OCI-LY3 (cell line): ENCODE measurements around the gene ASB13.

Experiments used
- H2AFZ ChIP-seq: fragments of 200-600, 300-600 bp; shearing (Covaris generic); 2 replicates; pipeline ENCODE4 v1.6.0; 2014; ENCODE audit warnings: antibody characterized with exemption, low read depth, low read length
- H3K27ac ChIP-seq: fragments of 200-600, 300-600 bp; sonication (generic); 2 replicates; pipeline ENCODE4 v1.5.1; 2014; ENCODE audit warnings: mild to moderate bottlenecking, low read length, moderate library complexity, mixed read lengths
- H3K27me3 ChIP-seq: fragments of 200-600, 300-600 bp; sonication (generic); 2 replicates; pipeline ENCODE4 v1.6.1; 2014; ENCODE audit warnings: low read depth, low read length, mixed read lengths
- H3K36me3 ChIP-seq: fragments of 200-600, 300-600 bp; sonication (generic); replicated peaks from 2 replicates; pipeline ENCODE3; 2014; ENCODE audit warnings: low read depth, low read length, mixed read lengths
- H3K4me1 ChIP-seq: fragments of 300-600, 200-600 bp; sonication (generic); 2 replicates; pipeline ENCODE4 v1.6.1; 2014; ENCODE audit warnings: low read length, mixed read lengths
- H3K4me2 ChIP-seq: fragments of 200-600, 300-600 bp; sonication (generic); 2 replicates; pipeline ENCODE4 v1.6.1; 2014; ENCODE audit warnings: low read length, mixed read lengths
- H3K4me3 ChIP-seq: fragments of 300-600, 200-600 bp; sonication (generic); 2 replicates; pipeline ENCODE4 v1.5.1; 2014; ENCODE audit warnings: antibody characterized with exemption, mild to moderate bottlenecking, low read length, moderate library complexity
- H3K79me2 ChIP-seq: fragments of 300-600, 200-600 bp; shearing (Covaris generic); 2 replicates; pipeline ENCODE4 v1.6.1; 2014; ENCODE audit warnings: mild to moderate bottlenecking, low read length, mixed read lengths
- H3K9ac ChIP-seq: fragments of 300-600, 200-600 bp; shearing (Covaris generic); 2 replicates; pipeline ENCODE4 v1.6.0; 2014; ENCODE audit warnings: mild to moderate bottlenecking, low read length, moderate library complexity
- H3K9me3 ChIP-seq: fragments of 200-600, 300-600 bp; shearing (Covaris generic); 2 replicates; pipeline ENCODE4 v1.6.1; 2014; ENCODE audit warnings: low read length, mixed read lengths; ENCODE audit not compliant: insufficient read depth
- H4K20me1 ChIP-seq: fragments of 200-600, 300-600 bp; sonication (generic); 2 replicates; pipeline ENCODE4 v1.6.1; 2016; ENCODE audit warnings: low read length, mixed read lengths; ENCODE audit not compliant: insufficient read depth
- CTCF ChIP-seq: fragments of 200-600, 300-600 bp; sonication (generic); IDR thresholded peaks from 2 replicates; pipeline ENCODE4 v1.5.1; 2014; ENCODE audit warnings: antibody characterized with exemption, low read length, low read depth
- EZH2phosphoT487 ChIP-seq: fragments of 200-600 bp; shearing (Covaris generic); IDR thresholded peaks from 2 replicates; pipeline ENCODE4 v1.6.1; 2018; ENCODE audit warnings: antibody characterized with exemption, mixed run types, low read depth

Gene ASB13

GRCh38 chr10:5620223-5620721 is 46.1 kb downstream of the ASB13 start:
- no peak overlapping the region for H2AFZ ChIP-seq

GRCh38 chr10:5619362-5620211 is 46.8 kb downstream of the ASB13 start:
- no peaks in the 10 kb centered on the region for H3K36me3 ChIP-seq
- H3K4me1 ChIP-seq, result peaks cover 6% of the 10 kb centered on the region; the same call in 1 of the 2 replicates
- TF ChIP-seq EZH2phosphoT487 (no peak), CTCF (no peak)
- H3K9me3 ChIP-seq, result no peaks in the 10 kb centered on the region
- H3K9ac ChIP-seq, result no peak overlapping the region
- no peaks in the 10 kb centered on the region for H3K27me3 ChIP-seq
- H4K20me1 ChIP-seq, result no peaks in the 10 kb centered on the region
- no peaks in the 10 kb centered on the region for H3K79me2 ChIP-seq
- no peak overlapping the region for H2AFZ ChIP-seq
- H3K4me2 ChIP-seq, result no peak overlapping the region
- H3K27ac ChIP-seq, result no peak overlapping the region
- H3K4me3 ChIP-seq, result no peak overlapping the region

More at GRCh38 chr10:5620223-5620721, 46.1 kb downstream of the ASB13 start:
- TF ChIP-seq CTCF (no peak), EZH2phosphoT487 (no peak)
- Histone ChIP-seq H3K9me3 (no peaks in the 10 kb centered on the region), H3K36me3 (no peaks in the 10 kb centered on the region), H3K27ac (no peak overlapping the region), H3K4me1 (peaks cover 6% of the 10 kb centered on the region; the same call in 1 of the 2 replicates), H4K20me1 (no peaks in the 10 kb centered on the region), H3K4me2 (no peak overlapping the region), H3K9ac (no peak overlapping the region), H3K27me3 (no peaks in the 10 kb centered on the region), H3K4me3 (no peak overlapping the region), H3K79me2 (no peaks in the 10 kb centered on the region)

GRCh38 chr10:5618829-5619228 is 47.6 kb downstream of the ASB13 start:
- H3K27ac ChIP-seq, result no peak overlapping the region
- H2AFZ ChIP-seq, result no peak overlapping the region
- H3K4me2 ChIP-seq, result no peak overlapping the region
- H3K9me3 ChIP-seq, result no peaks in the 10 kb centered on the region
- H3K4me1 ChIP-seq, result peaks cover 6% of the 10 kb centered on the region; the same call in 1 of the 2 replicates
- no peak overlapping the region for H3K9ac ChIP-seq
- no peak overlapping the region for H3K4me3 ChIP-seq
- H3K79me2 ChIP-seq, result no peaks in the 10 kb centered on the region
- no peak for TF ChIP-seq EZH2phosphoT487
- no peak for TF ChIP-seq CTCF
- no peaks in the 10 kb centered on the region for H4K20me1 ChIP-seq
- H3K36me3 ChIP-seq, result no peaks in the 10 kb centered on the region
- H3K27me3 ChIP-seq, result no peaks in the 10 kb centered on the region

DNA sequence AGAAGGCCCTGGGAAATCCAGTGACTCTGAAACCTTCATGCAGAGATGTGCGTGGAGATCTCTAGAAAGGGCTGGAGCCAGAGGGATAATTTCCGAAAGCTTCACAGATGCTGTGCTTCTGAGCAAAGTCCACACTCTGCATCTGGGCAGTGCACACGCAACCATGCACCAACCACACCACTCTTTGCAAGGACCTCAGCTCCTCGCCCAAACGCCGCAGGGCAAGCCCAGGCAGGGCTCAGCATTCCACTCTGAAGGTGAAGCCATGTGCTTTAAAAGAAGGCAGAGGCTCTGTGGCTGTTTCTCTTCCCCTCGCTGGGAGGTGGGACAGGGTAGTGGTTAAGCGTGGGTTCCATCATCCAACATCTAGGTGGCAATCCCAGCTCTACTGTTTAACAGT is 48.4 kb downstream of the ASB13 start:
- H3K27ac ChIP-seq, result no peak overlapping the region
- H3K4me3 ChIP-seq, result no peak overlapping the region
- peaks cover 2% of the 10 kb centered on the region; the same call in 1 of the 2 replicates for H3K4me1 ChIP-seq
- TF ChIP-seq EZH2phosphoT487 (no peak), CTCF (no peak)
- no peaks in the 10 kb centered on the region for H4K20me1 ChIP-seq
- no peaks in the 10 kb centered on the region for H3K79me2 ChIP-seq
- H3K27me3 ChIP-seq, result no peaks in the 10 kb centered on the region
- H3K36me3 ChIP-seq, result no peaks in the 10 kb centered on the region
- H3K9ac ChIP-seq, result no peak overlapping the region
- no peaks in the 10 kb centered on the region for H3K9me3 ChIP-seq
- H2AFZ ChIP-seq, result no peak overlapping the region
- H3K4me2 ChIP-seq, result no peak overlapping the region
